ENCODE data around the gene NLRP12.
"Not testable (repeated sequence)": the region's sequence is repeated elsewhere in the genome, so short reads cannot be mapped to it uniquely, and the experiment has no call there.

Gene NLRP12

DNA sequence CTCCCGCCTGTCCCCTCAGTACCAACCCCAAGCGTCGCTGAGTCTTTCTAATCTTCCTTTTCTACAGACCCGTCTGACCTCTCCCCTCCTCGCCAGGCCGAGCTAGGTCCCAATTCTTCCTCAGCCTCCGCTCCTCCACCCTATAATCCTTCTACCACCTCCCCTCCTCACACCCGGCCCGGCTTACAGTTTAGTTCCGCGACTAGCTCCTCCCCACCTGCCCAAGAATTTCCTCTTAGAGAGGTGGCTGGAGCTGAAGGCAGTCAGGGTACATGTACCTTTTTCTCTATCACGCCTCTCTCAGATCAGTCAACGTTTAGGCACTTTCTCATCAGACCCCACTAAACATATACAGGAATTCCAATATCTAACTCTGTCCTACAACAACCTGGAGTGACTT is 8.7 kb upstream of the NLRP12 start:
- not testable (repeated sequence) for DNase-seq (ENCODE audit: low read depth in 2 of 2)

DNA sequence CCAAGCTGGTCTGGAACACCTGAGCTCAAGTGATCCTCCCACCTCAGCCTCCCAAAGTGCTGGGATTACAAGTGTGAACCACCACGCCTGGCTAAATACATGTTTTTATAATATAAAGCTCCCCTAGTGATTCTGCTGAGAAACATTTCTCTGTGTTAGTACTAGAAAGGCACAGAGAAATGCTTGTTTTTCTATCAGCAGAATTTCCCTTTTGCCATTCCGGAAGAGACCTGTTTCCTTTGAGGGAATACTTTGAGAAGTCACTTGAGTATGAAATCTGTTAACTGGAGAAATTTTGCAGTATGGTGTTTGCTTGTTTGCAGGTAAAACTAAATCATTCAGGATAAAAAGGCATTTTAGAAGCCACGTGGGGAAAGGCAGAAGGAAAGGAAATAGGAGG is 4.4 kb upstream of the NLRP12 start:
- no peak for DNase-seq (ENCODE audit: low read depth in 2 of 2)

DNA sequence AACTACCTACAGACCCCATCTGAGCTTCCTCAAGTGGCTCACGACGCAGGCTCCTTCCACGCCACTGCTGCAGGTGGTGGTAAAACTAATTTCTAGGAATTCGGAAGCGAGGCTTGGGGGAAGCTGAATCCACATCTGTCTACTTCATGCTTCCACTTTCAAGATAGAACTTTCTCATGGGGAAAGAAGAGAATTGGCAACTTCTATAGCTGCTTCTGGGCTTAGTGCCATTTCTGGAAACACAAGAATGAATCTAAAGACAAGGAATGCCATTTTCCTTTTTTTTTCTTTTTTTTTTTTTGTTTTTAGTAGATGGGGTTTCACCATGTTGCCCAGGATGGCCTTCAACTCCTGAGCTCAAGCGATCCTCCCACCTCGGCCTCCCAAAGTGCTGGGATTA is 2.8 kb upstream of the NLRP12 start:
- no peak for DNase-seq (ENCODE audit: low read depth in 2 of 2)

DNA sequence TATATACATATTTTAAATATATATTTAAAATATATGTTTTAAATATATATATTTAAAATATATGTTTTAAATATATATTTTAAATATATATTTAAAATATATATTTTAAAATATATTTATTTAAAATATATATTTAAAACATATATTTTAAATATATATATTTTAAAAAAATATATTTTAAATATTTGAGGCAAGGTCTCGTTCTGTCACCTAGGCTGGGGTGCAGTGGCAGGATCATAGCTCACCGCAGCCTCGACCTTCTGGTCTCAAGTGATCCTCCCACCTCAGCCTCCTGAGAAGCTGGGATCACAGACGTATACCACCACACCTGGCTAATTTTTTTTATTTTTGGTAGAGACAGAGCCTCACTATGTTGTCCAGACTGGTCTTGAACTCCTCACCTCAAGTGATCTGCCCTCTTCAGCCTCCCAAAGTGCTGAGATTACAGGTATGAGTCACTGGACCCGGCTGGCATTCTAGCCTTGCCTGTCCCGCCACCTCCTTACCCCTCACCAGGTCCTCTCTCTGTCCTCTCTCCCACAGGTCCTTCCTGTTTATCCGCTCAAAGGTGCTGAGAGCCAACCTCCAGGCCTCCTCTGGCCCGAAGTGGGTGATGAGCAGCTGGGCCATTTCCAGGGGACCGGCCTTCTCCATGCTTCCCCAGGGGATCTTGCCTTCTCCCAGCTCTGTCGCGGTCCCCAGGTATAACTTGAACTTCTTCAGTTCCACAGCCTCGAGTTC is 564 bp downstream of the NLRP12 start:
- DNase-seq (ENCODE audit: low read depth in 2 of 2), result no peak

DNA sequence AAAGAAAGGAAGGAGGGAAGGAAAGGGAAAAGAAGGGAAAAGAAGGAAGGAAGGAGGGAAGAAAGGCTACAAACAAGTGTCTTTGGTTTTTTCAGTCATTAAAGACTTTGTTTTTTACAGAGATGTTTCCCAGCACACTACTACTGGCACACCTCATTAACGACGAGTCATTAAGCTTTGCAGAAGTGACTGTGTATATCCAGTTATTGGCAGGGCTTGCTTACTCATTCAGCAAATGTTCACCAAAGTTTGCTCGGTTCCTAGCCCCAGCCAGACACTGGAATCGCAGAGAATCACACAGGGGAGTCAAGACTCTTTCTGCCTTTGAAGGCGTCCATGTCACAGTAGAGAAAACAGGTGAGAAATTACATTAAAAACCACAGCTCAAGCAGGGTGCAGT is 4.3 kb downstream of the NLRP12 start:
- no peak for DNase-seq (ENCODE audit: low read depth in 2 of 2)

DNA sequence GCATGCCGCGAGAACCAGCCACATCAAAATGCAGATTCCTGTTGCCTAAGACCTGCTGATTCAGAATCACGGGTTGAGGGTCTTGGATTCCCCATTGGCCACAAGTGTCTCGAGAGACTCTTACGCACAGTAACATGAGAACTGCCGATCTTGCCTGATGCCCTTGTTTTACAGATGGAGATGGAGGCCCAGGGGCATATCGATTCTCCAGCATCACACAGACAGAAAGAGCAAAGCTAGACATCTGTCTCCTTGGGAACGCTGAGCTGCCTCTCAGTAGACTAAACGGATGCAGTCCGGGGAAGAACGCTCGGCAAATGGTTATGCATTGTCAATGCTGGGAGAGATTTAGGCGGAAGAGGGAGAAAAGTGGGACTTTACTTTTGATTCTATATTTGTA is 5.4 kb downstream of the NLRP12 start:
- DNase-seq (ENCODE audit: low read depth in 2 of 2), result no peak

DNA sequence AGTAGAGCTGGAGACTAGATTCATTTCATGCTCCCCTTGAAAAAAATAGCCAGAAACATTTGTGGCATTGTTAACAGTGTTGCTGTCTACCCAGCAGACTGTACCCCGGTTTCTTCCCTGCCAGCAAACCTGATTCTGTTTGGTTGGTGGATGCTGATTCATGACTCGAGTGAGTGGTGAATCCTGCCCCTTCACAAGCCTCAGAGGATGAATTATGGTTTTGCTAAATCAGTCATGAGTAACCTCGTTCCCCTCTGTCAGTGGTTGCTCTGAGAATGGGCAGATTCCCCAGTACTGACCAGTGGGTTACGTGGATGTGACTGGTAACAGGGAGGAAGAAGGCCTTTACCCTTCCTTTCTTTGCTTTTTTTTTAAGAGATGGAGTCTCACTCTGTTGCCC is 10.1 kb downstream of the NLRP12 start:
- DNase-seq (ENCODE audit: low read depth in 2 of 2), result no peak

DNA sequence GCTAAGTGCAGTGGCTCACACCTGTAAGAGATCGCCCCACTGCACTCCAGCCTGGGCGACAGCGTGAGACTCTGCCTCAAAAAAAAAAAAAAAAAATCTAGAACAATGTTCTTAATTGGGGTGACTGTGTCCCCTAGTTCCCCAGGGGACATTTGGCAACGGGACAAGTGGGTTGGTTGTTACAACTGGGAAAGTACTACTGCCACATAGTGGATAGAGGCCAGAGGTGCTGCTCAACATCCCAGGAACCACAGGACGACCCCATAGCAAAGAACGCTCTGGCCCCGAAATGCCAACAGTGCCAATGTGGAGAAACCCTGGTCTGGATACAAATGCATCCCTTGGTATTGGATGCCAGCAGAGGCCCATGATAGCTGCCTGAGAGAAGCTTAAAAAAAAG is 11.8 kb downstream of the NLRP12 start:
- no peak for DNase-seq (ENCODE audit: low read depth in 2 of 2)

DNA sequence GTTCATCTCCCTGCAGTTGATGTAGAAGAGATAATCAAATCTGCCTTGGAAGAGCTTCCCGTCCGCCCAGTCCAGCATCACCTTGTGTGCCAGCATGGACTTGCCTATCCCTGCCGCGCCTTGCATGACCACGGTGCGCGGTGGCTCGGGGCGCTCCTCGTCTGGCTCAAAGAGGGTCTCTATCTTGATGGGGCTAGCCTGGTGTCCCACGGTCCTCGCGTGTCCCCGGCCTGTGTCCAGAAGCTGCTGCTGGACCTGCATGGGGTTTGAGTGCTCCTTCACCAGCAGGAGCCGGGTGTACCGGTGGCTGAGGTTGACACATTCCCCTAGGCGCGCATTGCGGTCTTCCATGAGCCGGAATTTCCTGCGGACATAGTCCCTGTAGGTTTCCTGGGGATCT is 13.2 kb downstream of the NLRP12 start:
- no peak for DNase-seq (ENCODE audit: low read depth in 2 of 2)

DNA sequence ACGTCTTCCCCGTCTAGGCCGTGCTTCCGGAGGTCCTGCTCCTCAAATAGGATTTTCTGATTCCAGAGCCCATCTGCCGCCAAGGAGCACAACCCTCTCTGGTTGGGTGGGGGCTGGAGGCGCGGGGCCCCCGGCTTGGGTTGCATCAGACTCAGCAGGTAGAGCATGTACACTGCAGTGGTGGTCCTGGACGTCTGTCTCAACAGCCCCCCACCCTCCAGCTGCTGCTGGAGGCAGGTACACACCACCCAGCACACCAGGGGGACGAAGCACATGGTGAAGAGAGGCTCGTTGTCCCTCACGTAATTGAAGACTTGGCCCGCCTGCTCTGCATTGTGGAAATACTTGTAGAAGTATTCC is 13.9 kb downstream of the NLRP12 start:
- DNase-seq (ENCODE audit: low read depth in 2 of 2), result no peak

DNA sequence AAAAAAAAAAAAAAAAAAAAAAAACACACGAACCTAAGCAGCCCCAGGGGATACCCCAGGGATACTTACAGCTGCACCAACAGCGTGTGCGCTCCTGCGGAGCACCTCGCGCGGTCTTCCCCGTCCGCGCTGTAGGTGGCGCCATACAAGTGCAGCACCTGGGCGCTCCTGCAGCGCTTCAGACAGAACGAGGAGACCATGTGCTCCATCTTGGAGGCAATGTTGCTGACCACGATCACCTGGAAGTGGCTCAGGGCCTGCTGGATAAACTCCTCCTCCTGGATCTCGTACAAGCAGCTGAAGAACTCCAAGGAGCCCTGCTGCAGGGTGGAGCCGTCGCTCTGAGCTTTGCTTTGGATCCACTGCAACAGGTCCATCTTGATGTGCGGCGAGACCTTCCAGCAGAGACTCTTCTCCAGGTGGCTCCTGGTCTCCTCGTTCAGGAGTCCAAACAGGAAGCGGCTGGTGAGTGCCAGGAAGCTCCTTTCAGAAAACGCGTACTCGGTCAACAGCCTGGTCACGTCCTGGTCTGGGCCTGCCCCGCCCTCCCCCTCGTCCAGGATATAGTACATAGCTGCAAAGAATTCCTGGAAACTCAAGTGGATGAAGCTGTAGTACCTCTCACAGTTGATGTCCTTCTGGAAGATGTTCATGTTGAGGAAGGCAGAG is 14.5 kb downstream of the NLRP12 start:
- DNase-seq (ENCODE audit: low read depth in 2 of 2), result no peak

DNA sequence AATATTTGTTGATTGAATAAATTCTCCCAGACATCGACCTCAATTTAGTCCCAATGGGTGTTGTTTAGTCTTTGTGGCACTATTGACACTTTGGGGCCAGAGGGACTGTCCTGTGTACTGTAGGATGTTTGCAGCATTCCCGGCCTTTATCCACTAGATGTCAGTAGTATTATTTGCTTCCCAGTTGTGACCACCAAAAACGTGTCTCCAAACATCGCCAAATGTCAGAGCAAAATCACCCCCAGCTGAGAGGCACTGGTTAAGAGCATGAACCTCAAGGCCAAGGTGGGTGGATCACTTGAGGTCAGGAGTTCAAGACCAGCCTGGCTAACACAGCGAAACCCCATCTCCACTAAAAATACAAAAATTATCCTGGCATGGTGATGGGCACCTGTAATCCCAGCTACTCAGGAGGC is 15.4 kb downstream of the NLRP12 start:
- DNase-seq (ENCODE audit: low read depth in 2 of 2), result no peak

DNA sequence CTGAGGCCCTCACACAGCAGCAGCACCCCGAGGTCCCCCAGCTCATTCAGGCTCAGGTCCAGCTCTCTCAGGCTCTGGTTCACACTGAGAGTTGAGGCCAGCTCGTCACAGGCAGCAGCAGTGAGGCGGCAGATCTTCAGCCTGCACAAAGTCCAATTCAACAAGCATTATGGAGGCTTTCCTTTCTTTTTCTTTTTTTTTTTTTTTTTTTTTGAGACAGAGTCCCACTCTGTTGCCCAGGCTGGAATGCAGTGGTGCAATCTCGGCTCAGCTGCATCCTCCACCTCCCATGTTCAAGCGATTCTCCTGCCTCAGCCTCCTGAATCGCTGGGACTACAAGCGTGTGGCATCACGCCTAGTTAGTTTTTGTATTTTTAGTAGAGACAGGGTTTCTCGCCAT is 22.9 kb downstream of the NLRP12 start:
- DNase-seq (ENCODE audit: low read depth in 2 of 2), result no peak

DNA sequence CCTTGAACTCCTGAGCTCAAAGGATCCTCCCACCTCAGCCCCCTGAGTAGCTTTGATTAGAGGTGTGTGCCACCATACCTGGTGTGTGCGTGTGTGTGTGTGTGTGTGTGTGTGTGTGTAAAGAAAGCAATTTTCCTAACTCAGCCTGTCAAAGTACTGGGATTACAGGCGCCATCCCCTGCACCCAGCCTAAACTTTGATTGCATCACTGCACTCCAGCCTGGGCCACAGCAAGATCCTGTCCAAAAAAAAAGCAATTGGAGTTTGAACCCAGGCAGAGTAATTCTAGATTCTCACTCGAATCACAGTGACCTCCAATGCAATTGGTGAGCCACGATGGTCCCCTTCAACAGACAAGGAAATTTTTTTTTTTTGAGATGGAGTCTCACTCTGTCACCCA is 29.1 kb downstream of the NLRP12 start:
- DNase-seq (ENCODE audit: low read depth in 2 of 2), result no peak

DNA sequence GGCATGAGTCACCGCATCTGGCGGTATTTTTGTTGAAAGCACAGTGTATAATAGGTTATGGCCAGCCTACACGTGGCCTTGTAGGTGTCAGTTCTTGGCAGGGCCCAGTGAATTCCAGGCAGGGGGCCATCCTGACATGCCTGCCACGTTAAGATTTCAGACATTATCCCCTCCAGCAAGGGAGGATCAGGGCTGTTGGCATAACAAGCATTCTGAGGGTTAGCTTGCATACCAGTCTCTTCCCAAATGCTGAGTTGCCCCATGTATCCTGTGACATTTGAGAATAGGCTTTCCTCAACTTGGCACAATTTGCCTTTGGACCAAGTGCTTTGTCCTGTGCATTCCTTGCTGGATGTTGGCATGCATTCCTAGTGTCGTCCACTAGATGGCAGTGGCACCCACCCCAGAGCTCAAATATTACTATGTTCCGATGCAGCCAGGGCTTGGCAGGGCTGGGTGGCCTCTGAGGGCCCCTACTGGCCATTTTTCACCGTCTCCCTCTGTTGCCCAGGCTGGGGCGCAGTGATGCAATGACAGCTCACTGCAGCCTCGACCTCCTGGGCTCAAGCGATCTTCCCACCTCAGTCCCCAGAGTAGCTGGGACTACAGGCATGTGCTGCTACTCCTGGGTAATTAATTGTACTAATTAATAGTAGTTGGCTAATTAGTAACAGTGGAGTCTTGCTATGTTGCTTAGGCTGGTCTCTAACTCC is 31.2 kb downstream of the NLRP12 start:
- peak; percentile 40 to 44 for DNase-seq (ENCODE audit: low read depth in 2 of 2)

DNA sequence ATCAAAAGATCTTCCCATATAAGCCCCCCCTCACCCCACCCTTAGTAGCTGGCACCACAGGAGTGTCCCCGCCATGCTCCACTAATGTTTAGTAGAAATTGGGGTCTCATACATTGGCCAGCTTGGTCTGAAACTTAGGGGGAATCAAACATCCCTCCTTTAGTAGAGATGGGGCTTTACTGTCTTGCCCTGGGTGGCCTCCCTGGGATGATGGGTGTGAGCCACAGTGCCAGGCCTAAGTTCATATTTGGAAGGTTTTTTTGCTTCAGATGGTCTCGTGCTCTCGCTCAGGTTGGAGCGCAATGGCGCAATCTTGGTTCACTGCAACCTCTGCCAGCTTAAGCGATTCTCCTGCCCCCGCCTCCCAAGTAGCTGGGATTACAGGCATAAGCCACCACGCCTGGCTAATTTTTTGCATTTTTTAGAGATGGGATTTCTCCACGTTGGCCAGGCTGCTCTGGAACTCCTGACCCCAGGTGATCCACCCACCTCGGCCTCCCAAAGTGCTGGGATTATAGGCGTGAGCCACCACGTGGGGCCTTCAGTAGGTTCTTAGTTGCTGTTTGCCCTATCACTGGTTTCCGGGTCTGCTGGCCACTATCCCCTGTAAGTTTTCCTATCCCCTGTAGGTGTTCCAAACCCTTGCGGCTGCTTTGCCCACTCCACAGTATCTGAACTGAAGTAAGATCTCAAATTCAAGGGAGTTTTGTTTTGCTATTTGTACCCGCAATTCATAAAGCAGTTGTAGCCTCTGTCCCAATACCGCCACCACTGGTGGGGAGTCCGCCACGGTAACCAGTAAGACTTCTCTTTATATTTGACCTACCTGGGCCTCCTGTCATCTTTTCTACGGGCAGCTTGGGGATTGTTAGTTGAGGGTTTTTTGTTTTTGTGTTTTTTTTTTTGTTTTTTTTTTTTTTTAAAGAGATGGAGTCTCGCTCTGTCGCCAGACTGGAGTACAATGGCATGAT is 34.1 kb downstream of the NLRP12 start:
- DNase-seq (ENCODE audit: low read depth in 2 of 2), result no peak

DNA sequence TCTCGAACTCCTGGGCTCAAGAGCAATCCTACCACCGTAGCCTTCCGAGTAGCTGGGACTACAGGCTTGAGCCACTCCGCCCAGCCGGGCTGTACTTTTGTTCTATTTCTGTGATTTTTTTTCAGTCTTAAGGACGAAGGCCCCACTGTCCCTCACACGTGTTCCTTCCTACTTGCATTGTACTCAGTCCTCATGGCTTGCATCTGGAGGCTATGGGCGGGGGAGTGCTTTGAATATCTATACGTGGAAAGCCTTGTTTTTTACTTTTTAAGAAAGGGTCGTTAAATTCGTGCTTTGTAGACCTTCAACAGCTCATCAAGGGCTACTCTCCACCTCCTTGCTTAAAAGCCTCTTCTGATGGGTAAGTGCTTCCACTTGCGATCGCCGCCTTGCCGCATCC is 36.8 kb downstream of the NLRP12 start:
- DNase-seq (ENCODE audit: low read depth in 2 of 2), result no peak

DNA sequence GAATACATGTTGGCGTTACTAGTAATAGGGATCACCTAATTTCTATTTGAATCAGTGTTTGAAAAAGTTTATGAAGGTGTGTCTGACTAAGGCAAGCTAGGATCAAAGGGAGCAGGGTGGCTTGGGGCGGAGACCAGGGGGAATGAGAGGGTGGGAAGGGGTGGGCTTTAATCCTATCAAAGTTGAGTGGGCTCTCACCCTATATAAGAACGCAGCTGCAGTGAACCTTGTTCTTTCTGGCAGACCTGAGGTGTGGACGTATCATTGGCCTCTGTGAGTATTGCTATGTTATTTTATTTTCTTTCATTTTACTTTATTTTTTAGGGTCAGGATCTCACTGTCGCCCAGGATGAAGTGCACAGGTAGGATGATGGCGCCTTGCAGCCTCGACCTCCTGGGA is 37.4 kb downstream of the NLRP12 start:
- no peak for DNase-seq (ENCODE audit: low read depth in 2 of 2)

DNA sequence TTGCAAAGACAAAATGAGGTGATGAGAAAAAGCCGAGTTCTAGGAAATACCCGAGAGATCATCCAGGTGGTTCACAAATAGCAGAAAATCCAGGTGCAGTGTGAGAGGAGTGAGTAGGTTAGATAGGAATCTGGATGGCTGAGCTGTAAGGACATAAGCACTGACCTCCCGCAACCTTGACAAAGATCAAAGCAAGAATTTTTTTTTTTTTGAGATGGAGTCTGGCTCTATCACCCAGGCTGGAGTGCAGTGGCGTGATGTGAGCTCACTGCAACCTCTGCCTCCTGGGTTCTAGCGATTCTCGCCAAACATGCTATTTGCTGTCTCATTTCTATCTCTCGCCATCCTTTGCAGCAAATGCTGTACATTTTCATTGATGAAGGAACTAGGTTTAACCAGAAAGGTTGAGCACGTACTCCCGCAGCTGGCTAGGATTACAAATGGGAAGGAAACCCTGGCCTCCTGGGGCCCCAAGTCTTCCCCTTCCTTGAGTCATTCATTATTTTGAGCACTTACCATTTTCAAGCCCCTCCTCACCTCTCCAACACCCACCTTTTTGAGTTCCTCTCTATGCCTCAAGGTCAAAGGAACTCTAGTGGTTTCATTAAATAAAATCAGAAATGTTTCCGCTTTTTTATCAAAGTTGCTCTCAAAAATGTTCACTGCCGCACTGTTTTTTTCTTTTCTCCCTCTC is 38.8 kb downstream of the NLRP12 start:
- DNase-seq (ENCODE audit: low read depth in 2 of 2), result no peak

DNA sequence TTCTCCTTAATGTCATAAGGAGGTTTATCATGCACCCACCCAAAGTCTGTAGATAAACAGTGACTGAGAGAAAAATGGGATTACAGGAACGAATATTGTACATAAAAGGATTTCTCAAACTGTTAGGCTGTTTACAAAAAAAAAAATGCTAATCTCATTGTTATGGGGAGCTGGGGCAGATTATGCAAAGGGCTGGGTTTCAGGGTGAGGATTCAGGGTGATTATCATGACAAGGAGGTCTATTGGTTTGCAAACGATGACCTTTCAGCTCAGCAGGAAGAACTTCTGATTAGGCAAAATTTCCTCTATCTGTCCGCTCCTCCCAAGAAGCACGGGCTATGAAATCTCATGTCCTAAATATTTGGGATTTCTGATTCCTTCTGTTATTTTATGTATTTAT is 41.4 kb downstream of the NLRP12 start:
- no peak for DNase-seq (ENCODE audit: low read depth in 2 of 2)

DNA sequence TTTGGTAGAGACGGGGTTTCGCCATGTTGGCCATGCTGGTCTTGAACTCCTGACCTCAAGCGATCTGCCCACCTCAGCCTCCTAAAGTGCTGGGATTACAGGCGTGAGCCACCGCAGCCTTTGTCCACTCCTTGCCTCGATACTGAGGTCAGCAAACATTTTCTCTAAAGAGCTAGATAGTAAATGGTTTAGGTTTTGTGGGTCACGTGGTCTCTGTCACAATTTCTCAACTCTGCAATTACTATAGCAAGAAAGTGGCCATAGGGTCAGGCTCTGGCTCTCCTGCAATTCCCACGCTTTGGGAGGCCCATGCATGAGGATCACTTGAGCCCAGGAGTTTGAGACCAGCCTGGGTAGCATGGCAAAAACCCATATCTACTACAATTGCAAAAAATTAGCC is 42.8 kb downstream of the NLRP12 start:
- DNase-seq (ENCODE audit: low read depth in 2 of 2), result not testable (repeated sequence)
